ENCODE results near the gene ANKRD29. TPM values are rescaled to one million over a fixed set of nuclear protein-coding genes. Genes with fewer than 3 reads are reported as not detected.

The ANKRD29 gene
- total RNA-seq, 1 donor from 2014 or later = not detected

- Mint-ChIP-seq H3K4me1 (ENCODE audit: low read depth, unreplicated experiment) (peaks cover 19% of the 10 kb centered on the region), H3K4me3 (ENCODE audit: unreplicated experiment) (peak overlapping the region; percentile 10), H3K27ac (ENCODE audit: unreplicated experiment) (no peak overlapping the region), H3K9me3 (ENCODE audit: unreplicated experiment) (peaks cover 4% of the 10 kb centered on the region), H3K27me3 (ENCODE audit: unreplicated experiment) (peaks cover 4% of the 10 kb centered on the region), H3K36me3 (ENCODE audit: unreplicated experiment) (peaks cover 10% of the 10 kb centered on the region)
- DNase-seq = no peak
- TF ChIP-seq CTCF (IDR thresholded peaks at IDR 0.05; ENCODE audit: partially characterized antibody, unreplicated experiment) = no peak
Observed at GRCh38 chr18:23573626-23574431, 88.9 kb downstream of the ANKRD29 start.

GRCh38 chr18:23573020-23573419 lies 89.7 kb downstream of the ANKRD29 start:
- DNase-seq = no peak
- no peak for TF ChIP-seq CTCF (IDR thresholded peaks at IDR 0.05; ENCODE audit: partially characterized antibody, unreplicated experiment)
- Mint-ChIP-seq H3K4me1 (ENCODE audit: low read depth, unreplicated experiment) (peaks cover 16% of the 10 kb centered on the region), H3K36me3 (ENCODE audit: unreplicated experiment) (peaks cover 5% of the 10 kb centered on the region), H3K27me3 (ENCODE audit: unreplicated experiment) (peaks cover 2% of the 10 kb centered on the region), H3K4me3 (ENCODE audit: unreplicated experiment) (no peak overlapping the region), H3K27ac (ENCODE audit: unreplicated experiment) (no peak overlapping the region), H3K9me3 (ENCODE audit: unreplicated experiment) (peaks cover 3% of the 10 kb centered on the region)

DNA sequence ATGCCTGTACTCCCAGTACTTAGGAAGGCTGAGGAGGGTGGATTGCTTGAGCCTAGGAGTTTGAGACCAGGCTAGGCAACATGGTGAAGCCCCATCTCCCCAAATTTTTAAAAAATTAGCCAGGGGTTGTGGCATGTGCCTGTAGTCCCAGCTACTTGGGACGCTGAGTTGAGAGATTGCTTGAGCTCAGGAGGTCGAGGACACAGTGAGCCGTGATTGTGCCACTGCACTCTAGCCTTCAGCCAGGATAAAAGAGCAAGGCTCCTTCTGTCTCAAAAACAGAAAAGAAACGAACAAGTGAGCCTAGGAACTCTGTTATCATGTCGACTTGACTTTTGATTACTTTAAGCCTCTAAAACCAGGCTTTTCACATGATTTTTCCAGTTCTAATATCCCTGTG lies 90.1 kb downstream of the ANKRD29 start:
- peaks cover 3% of the 10 kb centered on the region for H3K9me3 Mint-ChIP-seq (ENCODE audit: unreplicated experiment)
- H3K27me3 Mint-ChIP-seq (ENCODE audit: unreplicated experiment) = peaks cover 2% of the 10 kb centered on the region
- peaks cover 16% of the 10 kb centered on the region for H3K4me1 Mint-ChIP-seq (ENCODE audit: low read depth, unreplicated experiment)
- H3K36me3 Mint-ChIP-seq (ENCODE audit: unreplicated experiment) = peaks cover 5% of the 10 kb centered on the region
- H3K4me3 Mint-ChIP-seq (ENCODE audit: unreplicated experiment) = no peak overlapping the region
- DNase-seq = no peak
- TF ChIP-seq CTCF (IDR thresholded peaks at IDR 0.05; ENCODE audit: partially characterized antibody, unreplicated experiment) = no peak
- H3K27ac Mint-ChIP-seq (ENCODE audit: unreplicated experiment) = no peak overlapping the region

GRCh38 chr18:23572012-23572411 lies 90.7 kb downstream of the ANKRD29 start:
- no peak overlapping the region for H3K27ac Mint-ChIP-seq (ENCODE audit: unreplicated experiment)
- no peak for TF ChIP-seq CTCF (IDR thresholded peaks at IDR 0.05; ENCODE audit: partially characterized antibody, unreplicated experiment)
- H3K9me3 Mint-ChIP-seq (ENCODE audit: unreplicated experiment) = peaks cover 3% of the 10 kb centered on the region
- DNase-seq = no peak
- H3K4me1 Mint-ChIP-seq (ENCODE audit: low read depth, unreplicated experiment) = peaks cover 16% of the 10 kb centered on the region
- H3K4me3 Mint-ChIP-seq (ENCODE audit: unreplicated experiment) = no peak overlapping the region
- peaks cover 5% of the 10 kb centered on the region for H3K36me3 Mint-ChIP-seq (ENCODE audit: unreplicated experiment)
- H3K27me3 Mint-ChIP-seq (ENCODE audit: unreplicated experiment) = peaks cover 2% of the 10 kb centered on the region

DNA sequence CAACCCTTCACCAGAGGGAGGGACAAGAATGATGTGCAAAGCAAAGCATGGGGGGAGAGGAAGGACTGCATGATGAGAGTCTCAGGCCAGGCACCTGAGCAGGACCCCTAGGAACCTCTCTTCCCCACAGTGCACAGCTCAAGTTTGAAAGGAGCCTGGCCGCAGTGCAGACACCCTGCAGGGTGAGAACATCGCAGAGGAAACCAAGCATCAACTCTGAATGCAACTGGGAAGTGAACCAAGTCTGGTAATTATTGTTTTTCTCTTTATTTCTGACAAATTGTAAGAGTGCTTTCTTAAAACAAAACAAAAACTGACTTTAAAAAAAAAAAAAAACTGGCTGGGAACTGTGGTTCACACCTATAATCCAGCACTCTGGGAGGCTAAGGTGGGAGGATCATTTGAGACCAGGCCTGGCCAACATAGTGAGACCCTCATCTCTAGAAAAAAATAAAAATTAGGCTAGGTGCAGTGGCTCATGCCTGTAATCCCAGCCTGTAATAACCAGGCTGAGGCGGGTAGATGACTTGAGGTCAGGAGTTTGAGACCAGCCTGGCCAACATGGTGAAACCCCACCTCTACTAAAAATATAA lies 91.7 kb downstream of the ANKRD29 start:
- Mint-ChIP-seq H3K9me3 (ENCODE audit: unreplicated experiment) (peaks cover 1% of the 10 kb centered on the region), H3K36me3 (ENCODE audit: unreplicated experiment) (no peaks in the 10 kb centered on the region), H3K27ac (ENCODE audit: unreplicated experiment) (no peak overlapping the region), H3K4me3 (ENCODE audit: unreplicated experiment) (no peak overlapping the region), H3K27me3 (ENCODE audit: unreplicated experiment) (peaks cover under 1% of the 10 kb centered on the region), H3K4me1 (ENCODE audit: low read depth, unreplicated experiment) (peaks cover 16% of the 10 kb centered on the region)
- no peak for TF ChIP-seq CTCF (IDR thresholded peaks at IDR 0.05; ENCODE audit: partially characterized antibody, unreplicated experiment)
- no peak for DNase-seq
